ENCODE results near the gene CELF4.

DNA sequence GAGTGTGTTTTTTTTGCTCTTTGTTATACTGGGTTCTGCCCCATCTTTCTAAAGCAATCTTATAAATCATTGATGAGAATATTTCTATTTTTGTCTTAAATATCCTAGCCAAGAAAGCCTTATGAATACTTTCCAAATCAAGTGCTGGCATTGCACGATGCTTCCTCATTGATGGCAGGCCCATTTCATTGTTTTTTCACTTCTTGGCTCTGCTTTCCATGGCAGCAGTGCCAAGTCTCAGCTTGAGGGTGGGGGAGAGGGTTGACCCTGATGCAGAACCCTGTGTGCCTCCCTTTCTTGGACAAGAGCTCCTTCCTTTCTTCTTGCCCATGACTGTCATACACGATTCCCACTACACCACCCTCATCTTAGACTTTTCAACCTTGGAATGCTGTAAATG, 16.7 kb upstream of the CELF4 start:
- TF ChIP-seq, protein P1, sequence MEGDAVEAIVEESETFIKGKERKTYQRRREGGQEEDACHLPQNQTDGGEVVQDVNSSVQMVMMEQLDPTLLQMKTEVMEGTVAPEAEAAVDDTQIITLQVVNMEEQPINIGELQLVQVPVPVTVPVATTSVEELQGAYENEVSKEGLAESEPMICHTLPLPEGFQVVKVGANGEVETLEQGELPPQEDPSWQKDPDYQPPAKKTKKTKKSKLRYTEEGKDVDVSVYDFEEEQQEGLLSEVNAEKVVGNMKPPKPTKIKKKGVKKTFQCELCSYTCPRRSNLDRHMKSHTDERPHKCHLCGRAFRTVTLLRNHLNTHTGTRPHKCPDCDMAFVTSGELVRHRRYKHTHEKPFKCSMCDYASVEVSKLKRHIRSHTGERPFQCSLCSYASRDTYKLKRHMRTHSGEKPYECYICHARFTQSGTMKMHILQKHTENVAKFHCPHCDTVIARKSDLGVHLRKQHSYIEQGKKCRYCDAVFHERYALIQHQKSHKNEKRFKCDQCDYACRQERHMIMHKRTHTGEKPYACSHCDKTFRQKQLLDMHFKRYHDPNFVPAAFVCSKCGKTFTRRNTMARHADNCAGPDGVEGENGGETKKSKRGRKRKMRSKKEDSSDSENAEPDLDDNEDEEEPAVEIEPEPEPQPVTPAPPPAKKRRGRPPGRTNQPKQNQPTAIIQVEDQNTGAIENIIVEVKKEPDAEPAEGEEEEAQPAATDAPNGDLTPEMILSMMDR (IDR thresholded peaks at IDR 0.05), result no peak
- TF ChIP-seq EP300 (IDR thresholded peaks at IDR 0.05), result no peak
- TF ChIP-seq POLR2A (IDR thresholded peaks at IDR 0.05), result no peak
